ENCODE measurements around the gene ARL6IP5.
A peak's percentile ranks its signal among the peaks of the same experiment; 100 is the strongest.

The ARL6IP5 gene

DNA sequence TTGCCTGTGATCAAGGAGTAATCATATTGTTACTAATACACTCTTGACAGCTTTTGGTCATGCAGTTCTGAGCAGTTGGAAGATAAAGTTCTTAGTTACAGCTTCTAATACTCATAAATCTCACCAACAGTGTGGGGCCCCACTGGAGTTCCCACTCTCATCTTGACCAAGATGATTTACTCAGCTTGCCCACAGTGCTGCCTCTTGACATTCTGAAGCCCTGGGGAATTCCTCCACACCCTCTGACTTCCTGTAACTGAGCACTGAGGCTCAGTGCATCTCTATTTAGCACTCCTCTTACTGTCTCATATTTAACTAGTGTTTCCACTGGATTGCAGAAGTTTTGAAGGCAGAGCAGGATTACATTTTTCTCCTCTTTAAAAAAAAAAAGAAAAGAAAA is 1.9 kb upstream of the ARL6IP5 start:
- TF ChIP-seq, protein P1, sequence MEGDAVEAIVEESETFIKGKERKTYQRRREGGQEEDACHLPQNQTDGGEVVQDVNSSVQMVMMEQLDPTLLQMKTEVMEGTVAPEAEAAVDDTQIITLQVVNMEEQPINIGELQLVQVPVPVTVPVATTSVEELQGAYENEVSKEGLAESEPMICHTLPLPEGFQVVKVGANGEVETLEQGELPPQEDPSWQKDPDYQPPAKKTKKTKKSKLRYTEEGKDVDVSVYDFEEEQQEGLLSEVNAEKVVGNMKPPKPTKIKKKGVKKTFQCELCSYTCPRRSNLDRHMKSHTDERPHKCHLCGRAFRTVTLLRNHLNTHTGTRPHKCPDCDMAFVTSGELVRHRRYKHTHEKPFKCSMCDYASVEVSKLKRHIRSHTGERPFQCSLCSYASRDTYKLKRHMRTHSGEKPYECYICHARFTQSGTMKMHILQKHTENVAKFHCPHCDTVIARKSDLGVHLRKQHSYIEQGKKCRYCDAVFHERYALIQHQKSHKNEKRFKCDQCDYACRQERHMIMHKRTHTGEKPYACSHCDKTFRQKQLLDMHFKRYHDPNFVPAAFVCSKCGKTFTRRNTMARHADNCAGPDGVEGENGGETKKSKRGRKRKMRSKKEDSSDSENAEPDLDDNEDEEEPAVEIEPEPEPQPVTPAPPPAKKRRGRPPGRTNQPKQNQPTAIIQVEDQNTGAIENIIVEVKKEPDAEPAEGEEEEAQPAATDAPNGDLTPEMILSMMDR (IDR thresholded peaks at IDR 0.05; ENCODE audit: control extremely low read depth, extremely low read depth, low read depth, missing control alignments) = no peak
- POLR2A ChIA-PET = interaction anchor here (1.3 kb wide), 1 partner anchor 9 kb away, joined by 26 read pairs; no protein-coding TSS in a partner anchor
- peak; percentile 62 for DNase-seq (ENCODE audit: extremely low spot score)
- CTCF ChIA-PET = interaction anchor here (0.9 to 2.2 kb wide), 6 partner anchors 11 to 357 kb away, joined by 3 to 10 read pairs (median 6); partner anchors contain the start of gene TMF1

DNA sequence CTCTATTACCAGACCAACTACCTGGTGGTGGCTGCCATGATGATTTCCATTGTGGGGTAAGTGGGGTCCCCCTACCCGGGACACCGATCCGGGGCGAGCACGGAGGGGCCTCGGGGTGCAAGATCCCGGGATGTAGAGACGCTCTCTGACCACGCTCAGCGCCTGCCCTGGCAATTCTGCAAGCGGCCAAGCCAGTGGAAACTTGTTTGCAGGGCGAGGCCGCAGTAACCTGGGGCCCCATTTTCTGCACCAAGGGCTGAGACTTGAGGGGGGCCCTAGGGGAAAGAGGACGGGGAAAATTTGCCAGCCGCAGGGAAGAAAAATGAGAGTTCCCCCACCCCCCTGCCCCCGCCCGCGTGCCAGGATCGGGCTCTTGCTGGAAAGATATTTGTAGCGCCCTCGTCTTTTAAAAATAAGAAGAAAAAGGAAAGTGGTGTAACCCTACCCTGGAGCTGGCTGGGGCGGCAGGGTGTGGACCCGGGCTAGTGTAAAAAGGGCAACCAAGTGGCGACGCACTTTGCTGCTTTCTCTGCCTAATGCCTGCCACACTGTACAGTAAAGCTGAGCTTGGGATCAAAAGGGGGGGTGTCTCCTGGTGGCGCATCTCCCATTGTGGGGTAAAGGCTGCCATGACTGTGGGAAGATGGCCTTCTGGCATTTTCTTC is 563 bp downstream of the ARL6IP5 start:
- ChIA-PET CTCF (interaction anchor here (0.8 to 1.9 kb wide), 8 partner anchors 8 to 221 kb away, joined by 3 to 5 read pairs (median 3); no protein-coding TSS in a partner anchor), POLR2A (interaction anchor here (1.0 kb wide), 1 partner anchor 7 kb away, joined by 4 read pairs; no protein-coding TSS in a partner anchor)
- no peak for DNase-seq (ENCODE audit: extremely low spot score)
- TF ChIP-seq, protein P1 (IDR thresholded peaks at IDR 0.05; ENCODE audit: control extremely low read depth, extremely low read depth, low read depth, missing control alignments) = no peak

DNA sequence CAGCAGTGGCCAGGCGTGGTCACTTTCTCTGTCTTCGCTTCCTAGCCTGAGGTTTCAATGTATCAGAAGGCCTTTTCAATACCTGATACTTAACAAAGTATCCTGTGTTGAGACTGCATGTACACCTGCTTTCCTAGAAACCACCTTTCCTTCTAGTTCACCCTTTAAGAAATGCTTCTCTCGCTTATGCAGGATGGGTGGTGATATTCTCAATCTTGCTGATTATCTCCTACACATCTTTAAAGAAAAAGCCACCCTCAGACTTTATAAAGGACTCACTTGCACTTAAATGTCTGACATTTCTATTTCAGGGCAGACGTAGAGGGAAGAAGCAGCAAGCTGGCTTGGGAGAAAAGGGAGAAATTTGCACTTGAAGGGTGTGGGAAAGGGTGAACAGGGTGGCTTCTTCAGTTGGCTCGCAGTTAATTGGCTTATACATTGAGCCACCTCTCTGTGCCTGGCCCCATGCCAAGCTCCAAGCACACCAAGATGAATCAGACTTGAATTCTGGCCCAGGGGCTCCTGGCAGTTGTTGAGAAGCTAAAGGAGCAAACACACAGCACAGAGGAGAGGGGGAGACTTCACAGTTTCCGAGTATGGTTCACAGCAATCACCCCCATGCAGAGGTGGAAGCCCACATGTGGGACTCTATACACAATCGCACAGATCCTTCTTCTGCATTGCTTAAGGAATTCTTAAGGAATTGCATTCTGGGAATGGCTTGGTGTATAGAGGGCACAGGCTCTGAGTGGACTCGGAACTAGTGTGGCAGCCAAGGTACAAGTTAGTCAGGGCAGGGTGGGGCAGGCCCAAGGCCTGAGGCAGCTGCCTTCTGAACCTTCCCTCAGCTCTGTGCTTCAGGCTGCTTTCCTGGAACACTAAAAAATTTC is 1.3 kb downstream of the ARL6IP5 start:
- CTCF ChIA-PET = interaction anchor here (1.1 to 1.9 kb wide), 7 partner anchors 9 to 220 kb away, joined by 3 to 5 read pairs (median 4); no protein-coding TSS in a partner anchor
- TF ChIP-seq, protein P1 (IDR thresholded peaks at IDR 0.05; ENCODE audit: control extremely low read depth, extremely low read depth, low read depth, missing control alignments) = no peak
- no peak for DNase-seq (ENCODE audit: extremely low spot score)
- POLR2A ChIA-PET = interaction anchor here (0.6 to 0.9 kb wide), 2 partner anchors 12 to 15 kb away, joined by 3 to 6 read pairs; no protein-coding TSS in a partner anchor

DNA sequence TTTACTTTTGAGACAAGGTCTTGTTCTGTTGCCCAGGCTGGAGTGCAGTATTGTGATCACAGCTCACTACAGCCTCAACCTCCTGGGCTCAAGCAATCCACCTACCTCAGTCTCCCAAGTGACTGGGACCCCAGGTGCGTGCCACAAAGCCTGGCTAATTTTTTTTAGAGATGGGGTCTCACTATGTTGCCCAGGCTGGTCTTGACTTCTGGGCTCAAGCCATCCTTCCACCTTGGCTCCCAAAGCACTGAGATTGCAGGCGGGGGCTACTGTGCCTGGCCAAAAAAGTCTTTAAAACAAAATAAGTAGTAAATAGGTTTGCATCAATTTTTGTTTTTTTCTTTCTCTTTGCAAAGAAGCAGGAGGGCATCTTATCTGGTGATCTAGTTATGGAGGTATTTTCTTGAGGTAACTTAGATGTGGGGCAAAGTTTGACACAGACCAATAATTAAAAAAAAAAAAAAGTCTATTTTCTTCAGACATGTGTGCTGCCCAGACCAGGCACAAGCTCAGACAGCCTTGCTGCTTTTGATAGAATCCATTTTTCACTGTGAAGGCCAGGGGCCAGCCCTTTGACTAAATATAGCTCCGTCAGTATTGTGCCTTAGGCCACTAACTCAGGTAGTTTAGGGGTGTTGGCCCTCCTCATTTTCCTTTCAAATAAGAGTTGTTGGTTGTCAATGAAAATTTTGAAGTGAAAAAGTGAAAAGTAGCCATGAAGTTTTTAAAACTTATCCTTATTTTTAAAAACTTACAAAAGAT is 2.5 kb downstream of the ARL6IP5 start:
- TF ChIP-seq, protein P1 (IDR thresholded peaks at IDR 0.05; ENCODE audit: control extremely low read depth, extremely low read depth, low read depth, missing control alignments) = no peak
- POLR2A ChIA-PET = no interaction called here
- CTCF ChIA-PET = interaction anchor here (1.4 to 1.9 kb wide), 4 partner anchors 8 to 33 kb away, joined by 3 to 5 read pairs (median 4); no protein-coding TSS in a partner anchor
- no peak for DNase-seq (ENCODE audit: extremely low spot score)

GRCh38 chr3:69088063-69088462 is 3.3 kb downstream of the ARL6IP5 start:
- no peak for DNase-seq (ENCODE audit: extremely low spot score)
- TF ChIP-seq, protein P1 (IDR thresholded peaks at IDR 0.05; ENCODE audit: control extremely low read depth, extremely low read depth, low read depth, missing control alignments) = no peak
- CTCF ChIA-PET = no interaction called here
- POLR2A ChIA-PET = no interaction called here

Measured in GM10248 (cell line).